Fibroblast of skin of left biceps (primary cell): ENCODE data around the gene ROR1.

ENCODE experiments used
- DNase-seq, 2 experiments: peaks; one replicate each; pipeline ENCODE4 v3.0.0-alpha.2; 2013; ENCODE audit warnings: low read depth in 2 of 2

Gene ROR1

DNA sequence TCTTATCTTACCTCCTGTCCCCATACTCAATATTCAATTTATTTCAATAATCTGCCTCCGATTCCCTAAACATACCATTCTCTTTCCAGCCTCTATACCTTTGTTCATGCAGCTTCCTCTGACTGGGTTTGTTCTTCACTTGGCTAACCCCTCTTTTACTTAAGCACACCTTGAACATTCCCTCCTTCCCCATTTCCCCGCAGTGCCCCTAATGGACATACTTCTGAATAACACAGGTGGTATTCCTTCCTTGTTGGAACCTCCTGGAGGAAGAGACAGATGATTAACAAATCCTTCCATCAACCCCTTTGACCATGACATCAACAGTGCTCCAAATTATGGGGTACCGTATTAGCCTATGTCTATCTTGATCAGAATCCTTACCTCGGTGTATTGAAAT lies 239.6 kb downstream of the ROR1 start:
- DNase-seq, result no peak

DNA sequence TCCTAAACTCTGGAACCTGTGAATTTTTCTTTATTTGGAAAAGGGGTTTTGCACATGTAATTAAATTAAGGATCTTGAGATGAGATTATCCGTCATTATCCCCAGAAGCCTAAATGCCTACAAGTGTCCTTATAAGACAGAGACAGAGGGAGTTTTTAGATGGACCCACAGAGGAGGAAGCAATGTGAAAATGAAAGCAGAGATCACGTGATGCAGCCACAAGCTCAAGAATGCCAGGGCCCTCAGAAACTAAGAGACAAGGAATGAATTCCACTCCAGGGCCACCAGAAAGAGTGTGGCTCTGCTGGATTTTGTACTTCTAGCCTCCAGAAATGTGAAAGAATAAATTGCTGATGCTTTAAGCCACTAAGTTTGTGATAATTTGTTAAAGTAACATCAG lies 246.0 kb downstream of the ROR1 start:
- no peak for DNase-seq

DNA sequence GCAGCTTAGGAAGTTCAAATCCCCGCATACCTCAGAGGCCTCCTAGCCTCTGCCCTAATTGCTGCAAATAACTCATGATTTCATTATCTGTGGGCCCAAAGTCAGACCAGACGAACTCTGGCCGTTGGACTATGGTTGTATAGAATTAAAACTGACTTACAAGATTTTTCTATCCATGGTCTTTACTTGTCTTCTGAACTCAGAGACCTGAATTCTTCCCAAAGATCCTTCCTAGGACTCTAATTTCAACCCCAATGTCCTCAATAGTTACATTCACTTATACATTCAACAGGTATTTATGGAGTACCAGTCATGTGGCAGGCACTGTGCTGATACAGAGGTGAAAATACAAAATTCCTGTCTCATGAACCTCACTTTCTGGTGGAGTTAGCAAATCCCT lies 247.2 kb downstream of the ROR1 start:
- no peak for DNase-seq

DNA sequence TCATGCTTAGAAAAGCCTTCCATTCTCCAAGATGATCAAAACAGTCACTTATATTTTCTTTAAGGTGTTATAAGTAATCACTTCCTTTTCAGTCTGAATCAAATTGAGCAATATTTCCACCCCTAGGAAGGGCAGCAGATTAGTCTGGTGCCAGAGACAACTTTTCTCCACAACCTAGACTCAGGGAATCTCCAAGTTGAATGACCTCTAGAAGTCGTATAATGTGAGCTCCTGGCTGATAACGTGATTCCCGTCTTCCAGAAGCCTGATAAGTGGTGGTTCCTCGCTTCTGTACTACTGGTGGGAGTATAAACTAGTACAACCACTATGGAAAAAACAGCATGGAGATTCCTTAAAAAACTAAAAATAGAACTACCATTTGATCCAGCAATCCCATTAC lies 251.2 kb downstream of the ROR1 start:
- DNase-seq, result no peak

DNA sequence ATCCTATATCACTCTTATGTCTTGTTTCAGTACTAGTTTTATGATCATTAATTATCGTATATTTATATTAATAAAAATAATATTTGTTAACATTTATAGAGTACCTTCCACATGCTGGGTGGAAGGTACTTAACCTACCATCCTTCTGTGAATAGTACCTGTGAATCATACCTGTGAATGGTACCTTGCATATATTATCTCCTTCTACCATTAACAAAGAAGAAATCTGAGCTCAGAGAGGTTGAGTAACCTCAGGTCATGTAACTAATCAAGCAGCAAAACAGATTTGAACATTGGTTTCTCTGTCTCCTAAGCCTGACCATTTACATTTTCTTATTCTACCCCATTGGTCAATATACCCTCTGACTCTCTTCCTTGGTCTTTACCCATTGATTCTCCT lies 255.2 kb downstream of the ROR1 start:
- DNase-seq, result no peak

DNA sequence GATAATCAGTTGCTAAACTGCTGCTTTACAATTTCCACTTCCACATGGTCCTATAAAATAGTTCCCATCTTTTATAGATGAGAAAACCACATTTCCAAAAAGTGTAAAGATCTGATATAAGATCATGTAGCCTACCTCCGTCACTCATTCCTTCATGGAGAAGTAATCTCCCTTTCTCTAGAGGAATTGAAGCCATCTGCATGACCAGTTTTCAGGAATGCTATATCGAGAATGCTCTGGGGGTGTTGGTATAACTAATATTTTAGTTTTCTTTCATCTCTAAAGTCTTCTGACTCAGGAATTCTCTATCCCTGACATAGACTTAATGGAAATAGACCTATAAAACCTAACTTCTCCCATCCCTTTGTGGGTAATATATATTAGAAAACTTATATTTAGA lies 256.6 kb downstream of the ROR1 start:
- DNase-seq, result no peak

DNA sequence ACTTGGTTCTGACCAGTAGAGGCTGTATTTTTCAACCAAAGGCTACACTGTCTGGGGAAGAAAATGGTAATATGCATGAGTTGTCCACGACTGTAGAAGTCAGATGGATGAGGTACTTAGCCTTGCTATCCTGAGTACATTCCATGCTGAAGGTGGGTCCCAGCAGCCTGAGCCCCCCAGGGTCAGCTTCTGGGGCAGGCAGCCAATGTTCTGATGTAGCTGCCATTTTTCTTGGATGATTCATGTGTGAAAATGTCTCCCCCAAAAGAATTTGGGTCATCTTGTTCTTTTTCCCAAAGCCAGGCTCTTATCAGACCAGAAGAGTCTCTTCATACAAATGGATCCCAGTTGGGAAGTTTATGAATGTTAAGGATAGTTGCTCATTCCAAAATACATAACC lies 257.4 kb downstream of the ROR1 start:
- no peak for DNase-seq

DNA sequence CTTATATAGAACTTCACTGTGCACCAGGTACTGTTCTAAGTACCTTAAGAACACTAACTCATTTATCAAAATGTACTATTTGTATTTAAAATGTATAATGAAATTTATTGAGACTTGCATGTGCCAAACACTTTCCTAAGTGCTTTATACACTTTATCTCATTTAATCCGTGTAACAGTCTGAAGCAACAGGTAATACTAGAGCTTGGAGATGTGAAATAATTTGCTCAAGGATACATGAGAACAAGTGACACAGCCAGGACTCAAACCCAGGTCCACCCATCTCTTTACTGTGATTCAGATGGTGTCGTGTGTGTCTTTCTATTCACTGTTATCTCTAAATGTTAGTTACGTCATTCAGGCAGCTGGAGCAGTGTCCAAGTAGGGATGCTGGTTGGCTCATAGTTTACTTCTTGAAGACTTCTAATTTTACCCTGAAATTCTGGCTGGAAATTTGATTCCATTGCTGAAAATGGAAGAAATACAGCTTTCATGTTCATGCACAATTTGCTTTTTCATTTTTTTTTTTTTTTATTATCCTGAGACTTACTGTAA lies 259.9 kb downstream of the ROR1 start:
- DNase-seq, result no peak

DNA sequence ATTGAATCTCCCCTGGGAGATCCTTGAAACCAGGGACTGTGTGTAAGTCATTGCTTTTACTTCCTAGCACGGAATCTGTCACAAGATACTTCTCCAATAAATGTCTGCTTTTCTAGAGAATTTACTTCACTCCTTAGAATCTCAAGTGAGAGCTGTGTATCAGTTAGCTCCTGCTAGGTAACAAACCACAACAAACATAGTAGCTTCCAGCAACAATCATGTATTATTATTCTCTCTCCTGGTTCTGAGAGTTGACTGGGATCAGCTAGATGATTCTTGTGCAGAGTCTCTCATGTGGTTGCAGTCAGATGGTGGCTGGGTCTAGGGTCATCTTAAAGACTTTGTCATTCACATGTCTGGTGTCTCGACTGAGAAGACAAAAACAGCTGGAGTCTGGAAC lies 262.7 kb downstream of the ROR1 start:
- no peak for DNase-seq

DNA sequence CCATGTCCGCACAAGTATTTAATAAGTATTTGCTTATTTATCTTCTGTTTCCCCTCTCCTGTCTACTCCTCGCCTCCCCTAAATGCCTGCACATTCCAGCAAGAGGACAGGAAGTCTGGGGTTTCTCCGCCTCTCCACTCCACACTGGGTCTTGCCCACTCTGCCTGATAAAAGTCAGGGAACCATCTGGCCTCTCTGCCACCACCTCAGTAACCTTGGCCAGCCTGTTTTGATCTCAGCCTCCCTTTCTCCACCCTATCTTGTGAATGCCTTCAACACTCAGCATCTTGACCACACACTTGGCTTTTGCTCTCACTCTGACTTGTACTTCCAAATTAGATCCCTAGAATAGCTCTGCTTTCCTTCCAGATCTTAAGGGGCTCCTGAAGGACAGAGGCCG lies 264.3 kb downstream of the ROR1 start:
- DNase-seq, result no peak

DNA sequence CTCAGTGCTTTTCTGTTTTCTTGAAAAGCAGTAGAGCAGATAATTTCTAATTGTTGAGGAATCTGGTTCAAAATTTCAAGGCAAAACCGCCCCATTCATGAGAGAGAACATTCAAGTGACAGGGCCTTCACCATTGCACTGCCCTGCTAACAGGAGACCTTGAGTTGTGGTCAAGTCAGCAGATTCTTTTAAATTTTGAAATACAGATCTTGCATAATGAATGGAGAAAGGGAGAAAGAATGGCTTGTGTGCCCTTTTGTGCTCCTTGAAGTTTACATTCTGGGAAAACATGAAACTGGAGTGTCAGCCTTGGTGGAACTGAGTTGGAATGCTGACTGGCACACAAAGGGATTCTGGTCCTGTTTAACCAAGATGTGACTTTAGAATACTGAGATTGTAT lies 265.1 kb downstream of the ROR1 start:
- no peak for DNase-seq

DNA sequence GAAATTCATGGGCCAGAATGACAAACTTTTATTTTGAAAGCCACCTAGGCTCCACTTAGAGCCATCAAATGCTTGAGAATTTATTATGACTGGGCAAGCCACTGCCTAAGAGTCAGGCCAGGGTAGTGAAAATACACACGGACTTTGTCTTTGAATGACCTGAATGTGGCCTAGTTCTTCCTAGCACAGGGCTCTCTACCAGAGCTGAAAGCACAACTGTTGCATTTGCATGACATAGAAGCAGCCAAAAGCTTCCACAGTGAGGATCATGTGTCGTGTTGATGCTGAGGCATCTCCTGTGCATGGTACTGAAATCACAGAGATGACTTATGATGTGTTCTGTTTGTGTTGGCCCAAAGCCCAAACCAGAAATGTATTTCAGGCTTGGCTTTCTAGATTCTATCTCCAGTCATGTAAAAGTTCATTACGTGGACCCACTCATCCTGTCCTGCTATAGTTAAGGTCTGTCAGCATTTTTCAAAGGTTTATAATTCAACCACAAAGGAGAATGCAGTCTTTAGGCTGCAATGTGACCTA lies 265.6 kb downstream of the ROR1 start:
- DNase-seq, result peak; percentile 98

DNA sequence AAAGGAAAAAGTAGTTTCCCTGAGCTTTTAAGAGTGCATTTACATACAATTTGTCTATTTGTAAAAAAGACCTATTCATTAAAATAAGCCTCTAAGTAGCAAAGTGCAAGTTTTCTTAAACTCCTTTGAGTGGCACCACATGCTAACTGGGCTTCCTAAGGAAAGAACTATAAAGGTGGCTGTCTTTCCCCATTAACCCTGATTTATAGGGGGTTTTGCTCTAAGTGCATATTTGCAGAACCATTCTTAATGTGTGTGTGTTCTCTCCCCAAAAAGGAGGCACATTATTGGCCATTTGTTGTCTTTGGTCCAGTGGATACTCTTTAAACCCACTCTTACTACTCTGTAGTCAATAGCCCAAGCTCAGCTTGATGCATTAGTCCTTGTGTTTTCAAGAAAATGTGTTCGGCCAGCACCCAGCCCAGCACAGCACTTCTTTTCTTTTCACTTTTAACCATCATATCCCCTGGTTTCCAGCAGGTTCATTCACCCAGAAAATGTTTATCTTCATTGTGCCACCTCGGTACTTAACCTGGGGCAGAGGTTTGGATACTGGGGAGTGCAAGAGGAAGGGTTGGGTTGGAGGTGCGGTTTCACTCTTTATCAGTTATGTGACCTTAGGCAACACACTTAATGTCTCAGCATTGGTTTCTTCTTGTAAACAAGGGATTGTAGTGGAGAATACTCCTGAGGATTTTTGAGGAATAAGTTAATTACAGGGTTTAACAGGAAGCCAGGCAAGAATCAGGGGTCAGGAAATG lies 267.7 kb downstream of the ROR1 start:
- DNase-seq, result no peak

DNA sequence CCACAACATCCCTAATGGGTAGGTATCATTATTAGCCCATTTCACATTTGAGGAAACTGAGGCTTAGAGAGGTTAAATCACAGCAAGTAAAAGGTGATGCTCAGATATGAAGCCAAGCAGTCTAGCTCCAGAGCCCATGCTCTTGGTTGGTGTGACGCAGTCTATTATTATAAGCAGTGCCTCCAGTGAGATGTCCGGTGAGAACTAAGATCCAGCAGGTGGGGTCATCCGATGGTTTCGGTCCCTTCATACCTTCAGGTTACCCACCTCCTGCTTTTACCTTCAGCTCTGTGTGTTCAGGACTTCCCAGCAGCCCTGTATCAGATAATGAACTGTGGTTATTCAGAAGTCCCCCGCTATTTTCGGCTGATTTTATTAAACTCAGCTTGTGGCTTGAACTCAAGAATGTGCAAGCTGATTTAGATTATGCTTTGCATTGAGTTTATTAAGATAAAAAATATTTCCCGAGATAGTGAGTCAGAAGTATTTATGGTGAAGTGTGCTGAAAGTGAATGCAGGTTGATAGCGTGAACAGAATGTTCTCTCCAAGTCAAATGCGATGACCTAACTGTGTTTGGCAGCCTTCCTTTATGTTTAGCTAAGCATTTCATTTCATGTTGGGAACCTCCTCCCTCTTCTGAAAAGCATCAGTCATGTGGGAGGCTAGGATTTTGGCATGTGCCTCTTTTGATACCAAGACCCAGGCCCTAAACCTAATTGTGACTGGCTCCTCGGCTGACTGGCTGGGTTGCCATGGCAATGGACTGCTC lies 268.7 kb downstream of the ROR1 start:
- peak; percentile 95 for DNase-seq

DNA sequence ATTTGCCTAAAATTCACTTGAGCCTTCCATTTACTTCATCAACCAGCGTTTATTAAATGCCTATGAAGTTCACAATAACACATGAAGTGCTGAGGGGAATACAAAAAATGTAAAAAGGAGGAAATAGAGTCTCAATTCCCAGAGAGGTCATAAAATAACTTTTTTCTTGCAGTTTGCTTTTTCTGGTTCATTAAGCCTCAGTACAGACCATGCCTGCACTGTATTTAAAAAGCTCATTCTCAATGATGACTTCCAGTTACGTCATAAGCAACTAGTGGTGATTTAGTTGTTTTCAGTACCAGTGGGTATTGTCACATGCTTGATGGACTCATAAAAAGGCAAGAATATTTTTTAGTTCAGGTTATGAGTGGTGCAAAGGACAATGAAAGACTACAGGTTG lies 269.5 kb downstream of the ROR1 start:
- no peak for DNase-seq

DNA sequence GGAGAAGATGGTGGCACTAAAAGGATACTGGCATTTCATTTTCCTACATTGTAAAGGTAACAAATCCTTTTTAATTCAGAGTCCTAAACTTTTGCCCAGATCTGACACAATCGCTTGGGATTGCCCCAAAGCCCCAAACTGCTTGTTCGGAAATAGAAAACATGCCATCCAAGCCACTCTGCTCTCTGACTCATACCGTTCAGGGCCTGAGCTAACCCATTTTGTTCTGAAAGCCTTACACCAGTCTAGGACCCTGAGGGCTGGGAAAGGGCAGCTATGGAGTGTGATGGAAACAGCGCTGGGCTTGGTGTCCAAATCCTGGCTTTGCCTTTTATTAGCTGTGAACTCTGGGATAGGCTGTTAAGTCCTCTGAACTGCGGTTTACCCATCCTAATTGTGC lies 270.2 kb downstream of the ROR1 start:
- DNase-seq, result no peak

DNA sequence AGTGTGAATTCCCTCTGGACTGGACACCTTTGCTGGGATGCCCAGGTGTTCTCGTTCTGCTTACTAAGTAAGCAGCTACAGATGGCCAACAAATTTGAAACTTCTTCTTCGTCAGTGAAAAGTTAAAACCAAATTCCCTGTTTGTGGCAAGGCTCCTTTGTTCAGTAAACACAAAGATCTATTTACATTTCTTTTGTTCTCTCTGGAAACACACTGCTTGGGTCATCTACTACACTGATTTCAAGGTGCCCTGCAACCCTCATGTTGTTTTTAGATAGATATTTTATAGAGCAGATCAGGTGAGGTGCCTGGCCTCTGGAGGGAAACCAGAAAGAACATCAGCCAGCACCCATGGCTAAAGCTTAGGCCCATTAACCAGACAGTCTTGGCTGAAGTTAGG lies 272.4 kb downstream of the ROR1 start:
- DNase-seq, result no peak

DNA sequence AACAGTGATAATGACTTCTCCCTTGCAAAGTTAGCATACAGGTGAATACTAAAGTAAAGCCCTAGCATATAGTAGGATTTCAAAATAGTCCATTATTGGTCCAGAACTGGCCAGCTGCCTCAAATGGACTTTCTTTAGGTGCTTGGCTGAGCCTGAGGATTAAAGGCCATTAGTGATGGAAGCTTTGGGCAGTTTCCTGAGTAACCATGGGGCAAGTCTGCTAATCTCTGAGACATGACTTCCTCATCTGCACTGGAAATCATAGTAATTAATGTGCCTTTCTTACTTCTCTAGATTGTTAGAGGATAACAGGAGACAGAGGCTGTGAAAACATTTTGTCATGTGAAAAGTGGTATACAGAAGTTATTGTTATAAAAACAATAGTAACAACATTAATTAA lies 273.1 kb downstream of the ROR1 start:
- DNase-seq, result no peak

DNA sequence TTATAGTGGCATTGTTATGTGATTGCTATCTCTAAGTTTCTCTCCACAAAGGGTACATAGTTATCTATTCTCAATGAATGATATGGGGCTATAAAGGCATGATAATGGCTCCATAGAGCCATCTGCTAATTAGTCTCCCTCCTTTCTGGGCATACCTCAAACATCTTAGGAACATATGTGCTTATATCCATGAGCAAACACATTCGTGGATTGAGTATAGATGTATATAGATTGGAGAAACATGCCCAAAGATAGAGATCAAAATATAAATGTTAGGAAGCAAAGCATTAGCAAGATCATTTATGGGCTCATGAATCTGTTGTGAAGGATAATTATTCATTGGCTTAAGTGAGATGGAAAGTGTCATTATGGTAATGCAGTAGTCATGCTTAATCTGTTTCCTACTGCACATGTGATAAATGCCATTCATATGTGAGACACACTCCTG lies 273.8 kb downstream of the ROR1 start:
- DNase-seq, result no peak

DNA sequence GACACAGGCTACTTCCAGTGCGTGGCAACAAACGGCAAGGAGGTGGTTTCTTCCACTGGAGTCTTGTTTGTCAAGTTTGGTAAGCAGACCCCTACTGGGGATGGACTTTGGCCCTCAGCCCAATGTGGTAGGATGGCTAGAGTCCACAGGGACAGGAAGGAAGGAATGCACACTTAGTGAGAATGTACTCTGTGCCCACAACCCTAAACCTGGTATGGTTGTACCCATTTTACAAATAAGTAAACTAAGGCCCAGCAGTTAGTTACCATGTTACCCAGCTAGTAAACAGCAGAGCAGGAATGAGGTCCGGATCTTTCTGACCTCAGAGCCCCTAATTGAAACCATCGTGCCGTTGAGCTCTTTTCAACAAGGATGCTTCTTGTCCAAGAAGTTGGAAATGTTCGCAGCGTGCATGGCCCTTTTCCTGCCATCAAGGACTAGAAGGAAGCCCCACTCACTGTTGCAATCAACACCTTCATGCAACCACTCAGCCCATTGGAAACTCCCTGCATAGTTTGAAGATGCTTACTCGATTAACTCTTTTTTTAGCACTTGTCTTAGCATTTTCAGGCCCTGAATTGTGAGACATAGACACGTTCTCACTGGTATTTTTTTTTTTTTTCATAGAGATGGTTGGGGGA lies 276.2 kb downstream of the ROR1 start:
- DNase-seq, result no peak

DNA sequence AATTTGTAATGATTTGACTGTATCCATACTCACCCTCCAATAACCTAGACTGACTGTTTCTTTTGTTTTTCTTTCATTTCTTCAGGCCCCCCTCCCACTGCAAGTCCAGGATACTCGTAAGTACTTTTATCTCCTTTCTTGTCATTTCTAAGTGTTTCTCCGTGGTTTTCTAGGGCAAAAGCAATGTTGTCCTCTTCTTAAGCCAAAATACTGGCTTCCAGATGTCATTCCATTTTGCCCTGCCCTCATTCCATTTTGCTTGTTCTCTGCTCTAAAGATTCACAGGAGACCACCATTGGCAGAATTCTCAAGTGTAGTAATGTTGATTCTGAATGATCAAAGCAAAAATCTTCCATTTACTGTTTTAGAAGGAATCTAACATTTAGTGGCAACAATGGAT lies 276.8 kb downstream of the ROR1 start:
- DNase-seq, result no peak

DNA sequence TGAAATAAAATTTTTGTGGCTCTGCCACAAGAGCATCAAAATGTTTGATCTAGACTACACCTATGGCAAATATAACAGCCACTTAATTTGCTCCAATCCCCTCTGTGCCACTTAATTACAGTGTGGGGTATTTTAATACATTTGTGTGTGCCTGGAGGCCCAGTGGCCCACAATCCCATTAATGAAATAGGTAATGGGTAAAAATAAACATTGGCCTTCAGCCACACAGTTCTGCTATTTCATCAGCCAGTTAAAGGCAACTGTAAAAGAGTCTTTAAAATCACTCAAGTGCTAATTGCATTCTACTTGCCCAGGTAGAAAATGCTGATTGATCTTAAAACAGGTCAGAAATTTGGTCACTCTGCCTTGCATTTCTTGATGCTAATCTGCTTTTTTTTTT lies 278.0 kb downstream of the ROR1 start:
- DNase-seq, result no peak
